GM12872 (cell line): ENCODE results near the gene SGTA.

Experiments
- CTCF ChIP-seq: IDR thresholded peaks from 3 replicates; pipeline ENCODE4 v1.5.1; 2011; ENCODE audit warnings: low read depth, mild to moderate bottlenecking, low read length, moderate library complexity; ENCODE audit not compliant: insufficient read depth

Gene SGTA

GRCh38 chr19:2811735-2812413 is 28.8 kb upstream of the SGTA start:
- no peak for TF ChIP-seq CTCF

GRCh38 chr19:2811221-2811722 is 28.2 kb upstream of the SGTA start:
- TF ChIP-seq CTCF: no peak

- TF ChIP-seq CTCF: no peak
These were observed 27.3 kb upstream of the SGTA start for GRCh38 chr19:2810141-2811091.

GRCh38 chr19:2809387-2810140 is 26.5 kb upstream of the SGTA start:
- TF ChIP-seq CTCF: no peak

GRCh38 chr19:2808129-2808941 is 25.3 kb upstream of the SGTA start:
- TF ChIP-seq CTCF: no peak

- TF ChIP-seq CTCF: no peak
These were observed 24.5 kb upstream of the SGTA start for GRCh38 chr19:2807379-2808128.
